HG02852 (cell line): ENCODE measurements around the gene GBX1.
A peak's percentile ranks its signal among the peaks of the same experiment; 100 is the strongest.

Experiments used
- ATAC-seq: cut with Tn5 transposase; IDR thresholded peaks from one replicate; pipeline ENCODE4 v1.9.1; 2021; ENCODE audit warnings: mild to moderate bottlenecking, moderate library complexity; ENCODE audit not compliant: unreplicated experiment

The GBX1 gene

GRCh38 chr7:151129117-151129959 lies 38.2 kb downstream of the GBX1 start:
- no peak for ATAC-seq

GRCh38 chr7:151128716-151129115 lies 38.8 kb downstream of the GBX1 start:
- ATAC-seq, result no peak

DNA sequence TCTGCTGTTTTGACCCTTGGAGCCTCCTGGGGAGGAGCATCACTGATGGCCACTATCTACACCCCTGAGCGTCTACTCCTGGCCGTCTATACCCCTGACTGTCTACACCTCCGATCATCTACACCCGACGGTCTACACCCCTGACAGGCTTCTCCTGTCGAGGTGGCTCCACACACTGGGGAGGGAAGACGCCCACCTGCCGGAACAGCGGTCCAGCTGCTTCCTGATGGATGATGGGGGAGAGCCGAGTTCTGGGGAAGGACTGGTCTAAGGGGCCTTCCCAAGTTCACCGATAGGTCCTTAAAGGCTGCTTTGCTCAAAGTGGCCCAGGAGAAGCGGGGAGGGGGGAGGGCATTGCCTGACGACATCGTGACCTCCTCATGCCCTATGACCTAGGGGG lies 39.4 kb downstream of the GBX1 start:
- ATAC-seq, result no peak

- no peak for ATAC-seq
These were observed 40.9 kb downstream of the GBX1 start for GRCh38 chr7:151126491-151127137.

GRCh38 chr7:151125846-151126481 lies 41.5 kb downstream of the GBX1 start:
- ATAC-seq, result no peak

DNA sequence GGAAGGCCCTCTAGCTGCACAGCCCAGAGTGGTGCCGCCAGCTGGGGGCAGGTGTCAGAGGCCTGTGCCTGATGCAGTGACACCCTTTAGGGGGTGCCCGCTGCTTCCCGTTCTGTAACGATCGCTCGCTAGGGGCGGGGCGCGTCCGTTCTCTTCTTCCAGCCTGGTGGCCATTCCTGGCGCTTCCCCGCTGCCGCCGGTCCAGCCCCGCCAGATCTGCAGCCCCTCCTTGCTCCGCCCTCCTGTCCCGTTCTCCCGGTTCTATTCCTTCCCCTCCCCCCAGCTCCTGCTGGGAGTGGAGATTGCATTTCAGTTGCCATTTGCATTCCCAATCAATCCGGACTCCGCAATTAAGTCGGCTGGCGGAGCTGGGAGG lies 42.0 kb downstream of the GBX1 start:
- ATAC-seq, result no peak

- ATAC-seq, result no peak
These were observed 42.5 kb downstream of the GBX1 start for GRCh38 chr7:151124899-151125399.

- ATAC-seq, result no peak
These were observed 43.0 kb downstream of the GBX1 start for GRCh38 chr7:151124481-151124880.

DNA sequence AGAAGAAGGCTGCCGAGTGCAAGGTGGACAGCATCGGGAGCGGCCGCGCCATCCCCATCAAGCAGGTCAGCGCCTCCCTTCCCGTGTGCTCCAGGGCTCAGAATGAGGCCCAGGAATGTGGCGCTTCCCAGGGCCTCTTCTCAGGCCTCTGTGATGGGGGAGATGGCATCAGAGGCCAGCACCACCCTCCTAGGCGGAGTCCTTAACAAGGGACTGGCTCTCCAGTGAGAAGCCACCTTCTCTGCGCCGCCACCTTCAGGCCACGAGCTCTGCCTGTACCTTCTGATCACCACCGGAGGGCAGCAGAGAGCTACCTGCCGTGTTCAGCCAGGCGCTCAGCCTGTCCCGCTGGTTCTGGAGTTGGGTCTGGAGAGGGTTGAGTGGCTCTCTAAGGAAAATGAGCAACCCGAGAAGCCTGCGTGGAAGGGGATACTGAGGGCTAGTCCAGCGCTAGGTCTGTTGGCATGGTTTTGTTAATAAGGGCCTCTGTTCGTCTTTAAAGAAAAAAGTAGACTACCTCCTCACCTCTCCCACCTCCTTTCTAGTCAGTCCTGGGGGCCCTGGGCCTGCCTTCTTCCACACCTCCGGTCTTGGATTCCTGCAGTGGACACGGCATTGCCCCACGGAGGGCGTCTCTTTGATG lies 43.6 kb downstream of the GBX1 start:
- peak; percentile 86 for ATAC-seq

GRCh38 chr7:151123158-151123821 lies 44.2 kb downstream of the GBX1 start:
- no peak for ATAC-seq

DNA sequence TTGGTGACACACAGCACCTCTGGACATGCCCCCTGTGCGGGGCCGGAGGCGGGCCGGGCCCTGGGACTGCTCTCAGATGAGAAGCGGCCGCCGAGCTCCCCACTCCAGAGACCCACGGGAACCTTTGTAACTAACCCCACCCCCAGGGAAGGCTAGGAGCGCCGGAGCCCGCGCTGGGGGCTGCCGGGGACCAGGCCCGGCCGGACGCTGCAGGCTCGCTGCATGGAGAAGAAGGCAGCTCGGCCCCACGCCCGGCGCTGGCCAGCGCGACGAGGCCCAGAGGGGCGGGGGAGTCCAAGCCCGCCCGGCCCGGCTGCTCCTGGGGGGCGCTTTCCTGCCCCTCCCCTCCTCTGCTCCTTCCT lies 44.7 kb downstream of the GBX1 start:
- ATAC-seq, result no peak

GRCh38 chr7:151122276-151122675 lies 45.2 kb downstream of the GBX1 start:
- no peak for ATAC-seq

DNA sequence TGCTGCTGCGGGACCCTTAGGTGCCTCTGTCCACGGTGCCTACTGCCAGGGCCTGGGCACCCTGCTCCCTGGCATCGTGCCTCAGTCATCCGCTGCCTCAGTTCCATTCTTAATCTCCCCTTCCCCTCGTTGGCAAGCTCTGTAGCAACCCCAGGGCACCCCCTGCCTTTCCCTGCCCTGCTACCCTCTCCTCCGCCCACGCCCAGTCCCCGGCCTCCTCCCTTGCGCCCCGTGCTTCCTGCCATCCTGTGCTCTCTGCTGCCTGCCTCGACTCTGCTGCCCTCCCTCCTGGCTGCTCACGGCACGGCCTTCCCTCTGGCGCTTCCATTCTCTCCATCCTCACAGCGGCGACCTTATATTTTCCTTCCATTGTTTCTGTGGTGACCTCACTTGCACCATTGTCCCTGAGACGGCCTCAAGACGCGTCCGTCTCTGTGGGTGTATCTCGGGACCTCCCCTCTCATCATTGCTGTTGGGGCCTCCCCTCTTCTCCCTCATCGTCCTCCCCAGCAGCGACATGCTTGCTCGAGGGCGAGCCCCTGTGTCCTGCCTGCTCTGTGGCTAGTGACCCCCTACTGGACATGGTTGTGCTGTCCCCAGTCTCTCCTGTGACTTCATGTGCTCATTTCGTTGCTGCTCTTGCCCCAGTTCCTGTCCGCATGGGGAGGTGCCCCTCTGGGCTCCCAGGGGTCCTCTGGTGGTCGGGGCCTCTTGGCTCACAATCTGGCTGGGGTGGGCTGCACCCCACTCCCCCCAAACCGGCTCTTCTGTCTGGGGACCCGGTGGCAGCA lies 45.9 kb downstream of the GBX1 start:
- no peak for ATAC-seq

- ATAC-seq, result no peak
These were observed 46.6 kb downstream of the GBX1 start for GRCh38 chr7:151120896-151121295.

- no peak for ATAC-seq
These were observed 47.6 kb downstream of the GBX1 start for GRCh38 chr7:151119902-151120301.

- ATAC-seq, result no peak
These were observed 48.5 kb downstream of the GBX1 start for GRCh38 chr7:151119055-151119415.

GRCh38 chr7:151118108-151119054 lies 49.1 kb downstream of the GBX1 start:
- no peak for ATAC-seq

DNA sequence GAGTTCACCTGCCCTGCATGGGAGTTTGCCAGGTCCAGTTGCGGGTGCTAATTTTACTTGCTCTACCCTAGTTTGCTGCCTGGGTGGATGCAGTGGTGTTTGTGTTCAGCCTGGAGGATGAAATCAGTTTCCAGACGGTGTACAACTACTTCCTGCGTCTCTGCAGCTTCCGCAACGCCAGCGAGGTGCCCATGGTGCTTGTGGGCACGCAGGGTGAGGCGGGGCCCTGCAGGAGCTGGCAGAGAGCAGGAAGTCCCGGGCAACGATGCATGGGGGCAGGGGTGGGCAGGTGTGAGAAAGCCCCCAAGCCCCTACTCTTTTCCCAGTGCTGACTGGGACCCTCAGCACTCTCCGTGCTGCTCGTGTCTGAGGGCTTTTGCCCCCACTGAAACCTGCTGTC lies 49.9 kb downstream of the GBX1 start:
- ATAC-seq, result no peak
